OCI-LY7 (cell line): ENCODE results near the gene SRRM4.

Source experiments
- EZH2phosphoT487 ChIP-seq: fragments of 200-600 bp; sonication (generic); IDR thresholded peaks from 2 replicates; pipeline ENCODE4 v1.6.1; 2018; ENCODE audit warnings: low read depth, borderline replicate concordance, mild to moderate bottlenecking, mixed run types, antibody characterized with exemption, low read length, moderate library complexity, mixed read lengths
- TF ChIP-seq, protein P1 (sequence below): fragments of 200-600 bp; sonication (generic); conservative IDR thresholded peaks from 2 replicates; pipeline ENCODE4 v1.5.1; 2014; ENCODE audit warnings: mild to moderate bottlenecking, antibody characterized with exemption, low read length, moderate library complexity, mixed read lengths

DNA sequence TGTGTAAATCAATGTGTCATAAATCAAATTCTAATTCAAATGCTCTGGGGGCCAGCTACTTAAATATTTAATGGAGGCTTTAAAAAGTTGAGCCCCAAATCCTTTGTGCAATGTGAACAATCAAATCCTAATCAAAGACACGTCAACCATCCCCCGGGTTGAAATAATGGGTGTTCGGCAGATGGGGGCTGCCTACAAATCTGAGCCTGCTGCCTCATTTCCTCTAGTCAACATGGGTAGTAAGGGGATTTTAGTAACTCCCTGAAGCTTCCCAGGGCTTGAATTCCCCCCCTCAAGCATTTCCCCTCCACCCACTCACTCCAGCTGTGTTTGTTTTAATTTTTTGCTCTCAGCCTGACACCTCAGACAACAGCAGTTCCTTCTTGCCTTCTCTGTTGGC, 37.8 kb downstream of the SRRM4 start:
- TF ChIP-seq, protein P1, sequence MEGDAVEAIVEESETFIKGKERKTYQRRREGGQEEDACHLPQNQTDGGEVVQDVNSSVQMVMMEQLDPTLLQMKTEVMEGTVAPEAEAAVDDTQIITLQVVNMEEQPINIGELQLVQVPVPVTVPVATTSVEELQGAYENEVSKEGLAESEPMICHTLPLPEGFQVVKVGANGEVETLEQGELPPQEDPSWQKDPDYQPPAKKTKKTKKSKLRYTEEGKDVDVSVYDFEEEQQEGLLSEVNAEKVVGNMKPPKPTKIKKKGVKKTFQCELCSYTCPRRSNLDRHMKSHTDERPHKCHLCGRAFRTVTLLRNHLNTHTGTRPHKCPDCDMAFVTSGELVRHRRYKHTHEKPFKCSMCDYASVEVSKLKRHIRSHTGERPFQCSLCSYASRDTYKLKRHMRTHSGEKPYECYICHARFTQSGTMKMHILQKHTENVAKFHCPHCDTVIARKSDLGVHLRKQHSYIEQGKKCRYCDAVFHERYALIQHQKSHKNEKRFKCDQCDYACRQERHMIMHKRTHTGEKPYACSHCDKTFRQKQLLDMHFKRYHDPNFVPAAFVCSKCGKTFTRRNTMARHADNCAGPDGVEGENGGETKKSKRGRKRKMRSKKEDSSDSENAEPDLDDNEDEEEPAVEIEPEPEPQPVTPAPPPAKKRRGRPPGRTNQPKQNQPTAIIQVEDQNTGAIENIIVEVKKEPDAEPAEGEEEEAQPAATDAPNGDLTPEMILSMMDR = no peak
- TF ChIP-seq EZH2phosphoT487 = no peak
